PC-3 (cell line): ENCODE measurements around the gene GPC6. TPM values are rescaled to one million over a fixed set of nuclear protein-coding genes. Genes with fewer than 3 reads are reported as not detected.

Source experiments
- ATAC-seq: fragments of 200-7000 bp; cut with Tn5 transposase; 2 replicates; pipeline ENCODE4 v1.9.1; 2020; ENCODE audit warnings: mild to moderate bottlenecking, moderate library complexity
- BruUV-seq: library from RNA; stranded (reverse); fragments of 400-500 nt; replicated peaks from 2 replicates; lab custom pipeline; 2021; lab: Mats Ljungman, UMichigan
- CTCF ChIA-PET: fragments of 300-600 bp; sonication (Branson Sonifier 250); formaldehyde crosslinking; loops from one replicate; lab custom pipeline; 2022; ENCODE audit warnings: antibody characterized with exemption; lab: Charles Lee
- POLR2A ChIA-PET: fragments of 300-600 bp; sonication (Branson Sonifier 250); formaldehyde crosslinking; loops from one replicate; lab custom pipeline; 2022; ENCODE audit warnings: antibody characterized with exemption; ENCODE audit not compliant: unreplicated experiment; lab: Charles Lee
- DNase-seq: peaks from one replicate; pipeline ENCODE4 v3.0.0-alpha.2; 2015
- H2AFZ ChIP-seq: fragments of 300-600 bp; sonication (generic); 2 replicates; pipeline ENCODE4 v1.6.0; 2016; ENCODE audit warnings: antibody characterized with exemption, low read length
- H3F3A ChIP-seq: fragments of 300-600 bp; sonication (generic); one replicate; pipeline ENCODE4 v1.6.0; 2017; ENCODE audit warnings: antibody characterized with exemption, low read length, control low read depth, mild to moderate bottlenecking; ENCODE audit not compliant: unreplicated experiment
- H3K27ac ChIP-seq: fragments of 300-600 bp; sonication (generic); 2 replicates; pipeline ENCODE4 v1.5.1; 2016; ENCODE audit warnings: mild to moderate bottlenecking, low read length
- H3K27me3 ChIP-seq: fragments of 300-600 bp; sonication (generic); 2 replicates; pipeline ENCODE4 v1.6.1; 2016; ENCODE audit warnings: low read length, mixed read lengths
- H3K36me3 ChIP-seq: fragments of 300-600 bp; sonication (generic); 2 replicates; pipeline ENCODE4 v1.6.1; 2016; ENCODE audit warnings: low read depth, mixed run types, low read length, mixed read lengths
- H3K4me1 ChIP-seq: fragments of 300-600 bp; sonication (generic); 2 replicates; pipeline ENCODE4 v1.5.1; 2016; ENCODE audit warnings: low read length; ENCODE audit not compliant: insufficient read depth
- H3K4me2 ChIP-seq: fragments of 300-600 bp; sonication (generic); 2 replicates; pipeline ENCODE4 v1.6.0; 2016; ENCODE audit warnings: low read length
- H3K4me3 ChIP-seq: fragments of 300-600 bp; sonication (generic); 2 replicates; pipeline ENCODE4 v1.5.1; 2016; ENCODE audit warnings: mild to moderate bottlenecking, low read length, mixed read lengths
- H3K79me2 ChIP-seq: fragments of 300-600 bp; sonication (generic); 2 replicates; pipeline ENCODE4 v1.6.1; 2017; ENCODE audit warnings: low read length, mixed read lengths
- H3K9ac ChIP-seq: fragments of 300-600 bp; sonication (generic); 2 replicates; pipeline ENCODE4 v1.6.0; 2016; ENCODE audit warnings: mild to moderate bottlenecking, low read length
- H3K9me2 ChIP-seq: fragments of 300-600 bp; sonication (generic); replicated peaks from 2 replicates; pipeline ENCODE4 v1.6.1; 2016; ENCODE audit warnings: mixed run types, low read length, mixed read lengths
- H3K9me3 ChIP-seq: fragments of 300-600 bp; sonication (generic); 2 replicates; pipeline ENCODE4 v1.6.1; 2016; ENCODE audit warnings: low read length, mixed read lengths
- H4K20me1 ChIP-seq: fragments of 300-600 bp; sonication (generic); 2 replicates; pipeline ENCODE4 v1.6.1; 2016; ENCODE audit warnings: low read length, mixed read lengths
- CTCF ChIP-seq: fragments of 300-600 bp; sonication (generic); conservative IDR thresholded peaks from 2 replicates; pipeline ENCODE4 v1.5.1; 2017; ENCODE audit warnings: antibody characterized with exemption, low read depth, mild to moderate bottlenecking, low read length
- EZH2 ChIP-seq: fragments of 300-600 bp; sonication (generic); IDR thresholded peaks from one replicate; pipeline ENCODE4 v1.6.1; 2017; ENCODE audit warnings: antibody characterized with exemption, mild to moderate bottlenecking, low read length; ENCODE audit not compliant: unreplicated experiment
- EZH2phosphoT487 ChIP-seq: fragments of 300-600 bp; sonication (generic); IDR thresholded peaks from 2 replicates; pipeline ENCODE4 v1.6.1; 2018; ENCODE audit warnings: mild to moderate bottlenecking, antibody characterized with exemption, low read length, borderline replicate concordance
- intact Hi-C: fragments of 100-400 bp; cut with micrococcal nuclease; formaldehyde crosslinking; loops from 2 replicates; pipeline ENCODE4 v1.9.0; 2023
- total RNA-seq: library from RNA; depleted of rRNA; stranded (reverse); fragments of >200 nt; gene quantifications from 2 replicates; pipeline ENCODE4 v1.2.3, GENCODE V29; 2014

The GPC6 gene
- total RNA-seq, 1 experiment from 2014 or later, result 3.5 TPM

- no peak for DNase-seq
- H3K79me2 ChIP-seq, result no peaks in the 10 kb centered on the region
- no peak overlapping the region for H3K4me2 ChIP-seq
- H3K4me1 ChIP-seq, result no peaks in the 10 kb centered on the region
- H3K36me3 ChIP-seq, result no peaks in the 10 kb centered on the region
- no peak overlapping the region for H3K4me3 ChIP-seq
- H2AFZ ChIP-seq, result no peak overlapping the region
- intact Hi-C loops, result no loop called here
- no peaks in the 10 kb centered on the region for H3K27me3 ChIP-seq
- ATAC-seq, result no peak
- BruUV-seq, result no TSS peak
- H3K9ac ChIP-seq, result no peak overlapping the region
- no peak for TF ChIP-seq EZH2phosphoT487
- no peak for TF ChIP-seq CTCF
- TF ChIP-seq EZH2, result no peak
- no peaks in the 10 kb centered on the region for H3K9me2 ChIP-seq
- no peaks in the 10 kb centered on the region for H4K20me1 ChIP-seq
- H3K27ac ChIP-seq, result no peak overlapping the region
- POLR2A ChIA-PET, result no interaction called here
- CTCF ChIA-PET, result no interaction called here
- no peaks in the 10 kb centered on the region for H3F3A ChIP-seq
- no peaks in the 10 kb centered on the region for H3K9me3 ChIP-seq
These were observed 186.1 kb downstream of the GPC6 start for GRCh38 chr13:93412676-93413075.

- Histone ChIP-seq H4K20me1 (no peaks in the 10 kb centered on the region), H3K9ac (no peak overlapping the region), H3K79me2 (no peaks in the 10 kb centered on the region), H2AFZ (no peak overlapping the region), H3F3A (no peaks in the 10 kb centered on the region), H3K36me3 (no peaks in the 10 kb centered on the region), H3K27ac (no peak overlapping the region), H3K27me3 (no peaks in the 10 kb centered on the region), H3K4me2 (no peak overlapping the region), H3K4me3 (no peak overlapping the region), H3K9me3 (no peaks in the 10 kb centered on the region), H3K9me2 (no peaks in the 10 kb centered on the region), H3K4me1 (no peaks in the 10 kb centered on the region)
- DNase-seq, result no peak
- ChIA-PET CTCF (no interaction called here), POLR2A (no interaction called here)
- BruUV-seq, result no TSS peak
- TF ChIP-seq CTCF (no peak), EZH2 (no peak), EZH2phosphoT487 (no peak)
- no peak for ATAC-seq
- intact Hi-C loops, result no loop called here
These were observed 187.5 kb downstream of the GPC6 start for GRCh38 chr13:93413972-93414717.

- H3K79me2 ChIP-seq, result no peaks in the 10 kb centered on the region
- TF ChIP-seq CTCF, result no peak
- H3K4me2 ChIP-seq, result no peak overlapping the region
- DNase-seq (no peak), ATAC-seq (no peak)
- intact Hi-C loops, result no loop called here
- no TSS peak for BruUV-seq
- no peaks in the 10 kb centered on the region for H3K4me1 ChIP-seq
- H3K9ac ChIP-seq, result no peak overlapping the region
- no peaks in the 10 kb centered on the region for H3K36me3 ChIP-seq
- ChIA-PET CTCF (no interaction called here), POLR2A (no interaction called here)
- no peaks in the 10 kb centered on the region for H4K20me1 ChIP-seq
- no peaks in the 10 kb centered on the region for H3K9me3 ChIP-seq
- H3K27ac ChIP-seq, result no peak overlapping the region
- no peaks in the 10 kb centered on the region for H3K9me2 ChIP-seq
- no peak overlapping the region for H3K4me3 ChIP-seq
- no peaks in the 10 kb centered on the region for H3K27me3 ChIP-seq
- no peaks in the 10 kb centered on the region for H3F3A ChIP-seq
- no peak overlapping the region for H2AFZ ChIP-seq
These were observed 190.2 kb downstream of the GPC6 start for GRCh38 chr13:93416736-93417355.
